Fibroblast of peridontal ligament (primary cell): ENCODE data around the gene NBL1.

Experiments used
- DNase-seq: peaks from one replicate; pipeline ENCODE4 v3.0.0-alpha.2; 2010; ENCODE audit errors: extremely low read depth

NBL1 gene

DNA sequence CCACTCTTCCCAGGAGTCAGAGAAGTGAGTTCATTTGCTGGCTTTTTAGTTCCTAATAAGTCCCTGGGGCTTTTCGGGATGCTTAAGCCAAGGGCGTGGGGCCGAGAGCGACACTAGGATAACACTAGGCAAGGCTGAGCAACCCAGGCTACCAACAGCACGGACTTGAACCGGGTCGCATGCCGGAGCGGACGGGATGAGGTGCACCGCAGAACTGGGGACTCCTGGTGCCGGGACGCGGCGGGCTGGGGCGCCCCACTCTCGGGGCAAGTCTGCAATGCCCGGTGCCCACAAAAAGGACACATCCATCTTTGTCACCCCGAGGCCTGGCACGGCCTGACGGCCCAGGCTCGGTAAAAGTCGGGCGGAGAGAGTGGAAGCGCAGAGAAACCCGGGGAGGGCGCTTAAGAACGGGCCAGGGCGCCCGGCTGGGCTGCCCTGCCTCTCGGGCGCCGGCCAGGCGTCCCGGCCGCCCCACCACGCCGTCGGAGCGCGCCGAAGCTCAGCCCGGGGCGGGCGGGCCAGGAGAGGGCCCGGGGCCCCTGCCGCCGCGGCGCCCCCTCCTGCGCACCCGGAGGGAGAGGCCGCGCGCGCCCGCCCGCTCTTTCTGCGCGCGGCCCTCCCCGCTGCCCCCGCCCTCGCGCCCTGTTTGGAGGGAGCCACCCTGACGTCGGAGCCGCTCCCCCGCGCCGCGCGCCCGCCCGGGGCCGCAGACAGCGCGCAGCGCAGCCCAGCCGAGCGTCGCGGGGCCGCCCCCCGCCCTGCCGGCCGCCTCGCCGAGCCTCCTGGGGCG lies at the start of gene NBL1:
Gene NBL1 (plus strand): TSS at position 710 of the 793 bp plus-strand sequence. CDS start 10,720 bp downstream, outside the sequence.
- peak; percentile 38 for DNase-seq

DNA sequence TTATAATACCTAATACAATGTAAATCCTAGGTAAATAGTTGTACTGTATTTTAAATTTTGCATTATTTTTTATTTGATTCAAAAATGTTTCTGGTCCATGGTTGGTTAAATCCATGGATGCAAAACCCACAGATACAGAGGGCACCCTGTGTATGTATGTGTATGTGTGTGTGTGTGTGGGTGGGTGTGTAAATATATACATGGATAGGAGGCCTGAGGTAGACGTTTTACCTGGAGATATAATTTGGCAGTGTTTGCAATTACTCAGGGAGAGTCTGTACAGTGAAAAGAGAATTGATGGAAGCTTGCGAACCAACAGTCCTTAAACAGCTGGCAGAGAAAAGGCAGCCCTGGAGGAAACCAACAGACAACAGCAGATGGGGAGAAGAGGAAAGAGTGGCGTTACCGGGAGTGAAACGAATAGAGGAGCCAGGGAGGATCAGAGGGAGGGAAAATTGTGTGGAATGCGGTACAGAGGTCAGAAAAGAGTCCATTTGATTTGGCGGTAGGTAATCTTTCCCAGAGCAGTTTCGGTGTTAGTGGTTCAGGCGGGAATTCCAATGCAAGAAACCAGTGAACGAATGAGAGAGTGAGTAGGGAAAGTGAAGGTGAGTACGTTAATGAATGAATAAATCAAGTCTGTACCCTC lies 47.9 kb upstream of the NBL1 start:
- DNase-seq, result no peak

DNA sequence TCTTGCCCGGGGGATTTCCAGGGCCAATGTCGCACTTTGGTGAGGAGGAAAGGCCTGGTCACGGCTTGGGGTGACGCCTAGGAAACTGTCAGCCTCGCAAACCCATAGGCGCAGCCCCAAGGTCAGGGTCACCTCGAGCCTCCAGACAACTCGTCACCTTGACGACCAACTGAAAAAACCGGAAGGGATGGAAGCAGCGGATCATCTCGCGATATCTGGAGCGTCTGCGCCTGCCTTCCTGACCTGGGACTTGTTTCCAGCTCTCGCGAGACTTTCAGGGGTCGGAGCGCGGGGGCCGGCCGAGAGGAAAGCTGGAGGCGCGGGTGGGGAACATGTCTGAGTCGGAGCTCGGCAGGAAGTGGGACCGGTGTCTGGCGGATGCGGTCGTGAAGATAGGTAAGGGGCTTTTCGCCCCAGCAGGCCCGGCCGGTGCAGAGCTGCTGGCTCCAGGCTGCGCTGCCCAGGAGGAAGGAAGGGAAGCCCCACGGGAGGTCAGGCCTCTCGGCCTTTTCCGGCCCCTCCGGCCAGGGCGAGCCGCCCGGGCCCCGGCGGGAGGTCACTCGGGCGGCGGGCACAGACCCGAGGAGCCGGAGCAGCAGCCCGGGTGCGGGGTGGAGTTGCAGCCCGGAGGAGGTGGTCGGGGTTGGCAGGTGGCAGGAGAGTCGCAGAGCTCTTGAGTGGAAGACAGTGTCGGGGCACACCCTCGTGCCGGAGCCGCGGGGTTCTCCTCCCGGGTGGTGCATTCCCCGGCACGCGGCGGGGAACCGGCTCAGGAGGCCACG lies 47.2 kb upstream of the NBL1 start:
- DNase-seq, result peak; percentile 98

DNA sequence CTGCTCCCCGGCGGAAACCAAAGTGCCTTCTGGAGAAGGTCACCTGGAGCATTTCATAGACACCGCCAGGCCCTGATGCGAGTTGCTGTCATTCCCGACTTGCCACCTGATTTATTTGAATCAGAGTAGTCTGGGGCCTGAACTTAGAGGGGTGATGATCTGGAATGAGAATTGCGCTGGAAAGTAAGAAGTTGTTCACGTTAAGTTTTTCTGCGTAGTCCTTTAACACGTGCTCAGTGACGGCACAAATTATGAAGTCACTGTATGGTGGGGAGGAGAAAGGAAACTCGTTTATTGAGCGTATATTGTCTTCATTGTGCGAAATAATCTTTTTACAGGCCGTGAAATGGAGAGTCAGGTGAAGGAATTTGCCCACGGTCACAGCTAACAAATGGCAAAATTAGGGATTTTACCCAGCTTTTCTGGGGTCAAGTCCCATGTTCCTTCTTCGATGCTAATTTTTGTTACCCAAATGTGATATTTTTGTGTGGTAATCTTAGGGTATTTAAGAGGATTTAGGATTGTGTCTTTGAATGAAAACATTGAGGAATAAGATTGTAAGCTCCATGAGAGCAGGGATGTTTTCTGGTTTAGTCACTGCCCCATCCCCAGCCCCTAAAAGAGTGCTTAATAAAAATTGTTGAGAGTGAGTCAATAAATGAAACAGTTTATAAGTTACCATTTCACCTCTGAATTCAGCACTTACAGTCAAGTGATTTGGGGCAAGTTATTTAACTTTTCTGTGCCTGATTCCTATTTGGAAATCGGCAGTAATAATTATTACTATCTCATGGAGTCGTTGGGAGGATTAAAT lies 46.4 kb upstream of the NBL1 start:
- peak; percentile 54 for DNase-seq

DNA sequence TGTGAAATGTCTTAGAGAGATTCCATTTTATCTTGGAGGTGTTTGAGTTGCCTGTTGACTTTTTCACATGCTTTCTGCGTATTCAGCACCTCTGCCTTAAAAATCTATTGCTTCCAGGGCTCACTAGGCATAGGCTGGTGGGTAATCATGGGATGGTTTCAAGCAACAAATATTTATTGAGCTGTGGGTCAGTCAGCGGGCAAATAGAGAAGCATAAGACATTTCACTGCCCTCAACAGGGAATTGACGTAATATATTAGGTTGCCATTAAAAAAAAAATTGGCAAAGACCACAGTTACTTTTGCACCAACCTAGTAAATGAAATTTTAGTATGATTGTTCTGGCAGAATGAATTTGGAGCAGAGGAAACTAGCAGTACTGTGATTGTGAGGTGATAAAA lies 44.3 kb upstream of the NBL1 start:
- no peak for DNase-seq

- DNase-seq, result no peak
These were observed 41.6 kb upstream of the NBL1 start for GRCh38 chr1:19602486-19602885.

- DNase-seq, result peak; percentile 11
These were observed 38.1 kb upstream of the NBL1 start for GRCh38 chr1:19605967-19606366.

- peak; percentile 78 for DNase-seq
These were observed 37.1 kb upstream of the NBL1 start for GRCh38 chr1:19606817-19607642.

DNA sequence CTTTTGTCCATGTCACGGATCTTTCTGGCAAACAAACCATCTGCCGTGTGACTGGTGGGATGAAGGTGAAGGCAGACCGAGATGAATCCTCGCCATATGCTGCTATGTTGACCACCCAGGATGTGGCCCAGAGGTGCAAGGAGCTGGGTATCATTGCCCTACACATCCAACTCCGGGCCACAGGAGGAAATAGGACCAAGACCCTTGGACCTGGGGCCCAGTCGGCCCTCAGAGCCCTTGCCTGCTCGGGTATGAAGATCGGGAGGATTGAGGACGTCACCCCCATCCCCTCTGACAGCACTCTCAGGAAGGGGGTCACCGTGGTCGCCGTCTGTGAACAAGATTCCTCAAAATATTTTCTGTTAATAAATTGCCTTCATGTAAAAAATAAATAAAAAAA lies 35.9 kb upstream of the NBL1 start:
- no peak for DNase-seq

GRCh38 chr1:19610282-19610981 lies 33.7 kb upstream of the NBL1 start:
- peak; percentile 25 for DNase-seq

DNA sequence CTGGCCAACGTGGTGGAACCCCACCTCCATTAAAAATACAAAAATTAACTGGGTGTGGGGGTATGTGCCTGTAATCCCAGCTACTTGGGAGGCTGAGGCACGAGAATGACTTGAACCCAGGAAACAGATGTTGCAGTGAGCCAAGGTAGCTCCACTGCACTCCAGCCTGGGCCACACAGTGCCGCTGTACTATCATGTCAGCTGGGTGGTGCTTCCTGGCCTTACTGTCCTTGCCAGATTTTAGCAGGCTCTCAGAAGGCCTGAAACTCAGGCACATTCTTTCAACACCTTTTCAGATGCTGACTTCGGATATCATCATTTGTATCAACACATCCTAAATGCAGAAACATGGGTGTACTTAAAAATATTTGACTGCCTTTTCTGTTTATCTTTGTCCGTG lies 31.6 kb upstream of the NBL1 start:
- DNase-seq, result no peak

DNA sequence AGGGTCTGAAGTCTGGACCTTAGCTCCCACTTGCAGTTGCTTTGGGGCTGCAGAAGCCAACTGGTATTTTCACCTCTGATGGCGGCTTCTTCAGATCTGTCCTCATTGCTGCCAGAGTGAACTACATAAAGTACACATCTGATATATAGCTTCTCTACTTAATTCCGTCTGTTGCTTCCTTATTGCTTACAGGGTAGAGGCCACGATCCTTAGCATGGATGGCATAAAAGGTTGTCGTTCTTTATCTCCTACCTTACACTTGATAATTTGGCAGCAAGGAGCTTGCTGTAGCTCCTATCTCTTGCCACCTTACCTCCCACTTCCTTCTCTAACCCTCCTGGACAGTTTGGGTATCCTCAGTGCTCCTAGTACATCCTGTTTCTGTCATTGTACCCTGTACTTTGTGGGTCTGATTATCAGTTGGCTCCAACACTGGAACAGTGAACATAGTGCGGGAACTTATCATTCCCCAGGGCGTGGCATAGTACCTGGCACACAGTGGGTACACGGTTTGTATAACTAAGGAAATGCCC lies 30.9 kb upstream of the NBL1 start:
- no peak for DNase-seq

GRCh38 chr1:19615438-19615837 lies 28.7 kb upstream of the NBL1 start:
- DNase-seq, result no peak

DNA sequence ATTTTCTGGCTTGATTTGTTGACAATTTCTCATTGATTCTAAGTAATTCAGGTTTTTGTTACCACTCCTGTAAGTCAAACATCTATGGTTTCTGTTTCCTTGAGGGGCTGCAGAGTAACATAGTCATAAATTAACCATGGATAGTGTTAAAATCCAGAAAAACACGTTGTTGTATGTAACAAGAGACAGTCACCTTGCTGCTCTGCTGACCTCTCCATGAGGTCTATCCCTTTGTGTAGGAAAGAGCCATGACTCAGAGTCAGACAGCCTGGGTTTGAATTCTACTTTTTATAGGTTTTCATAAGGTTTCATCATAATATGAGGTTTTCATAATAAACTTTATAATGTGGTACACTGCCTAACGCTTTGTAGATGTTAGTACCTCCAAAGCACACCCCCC lies 27.6 kb upstream of the NBL1 start:
- peak; percentile 27 for DNase-seq

DNA sequence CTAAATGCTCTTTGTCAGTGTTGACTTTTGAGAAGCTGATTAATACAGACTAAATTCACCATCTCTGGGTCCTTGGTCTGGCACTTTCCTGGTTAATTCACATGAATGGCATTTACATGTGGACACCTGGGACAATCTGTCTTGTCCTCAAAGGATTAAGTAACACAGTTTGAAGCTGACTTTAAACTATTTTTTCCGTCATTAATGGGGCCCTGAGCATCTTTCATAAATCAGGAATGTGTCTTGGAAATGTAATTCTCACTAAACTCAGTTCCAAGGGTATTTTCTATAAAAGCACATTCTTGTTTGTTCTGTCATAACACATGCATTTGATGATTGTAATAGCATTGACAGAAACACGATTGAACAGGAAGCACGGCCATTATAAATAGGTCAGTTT lies 26.7 kb upstream of the NBL1 start:
- no peak for DNase-seq

DNA sequence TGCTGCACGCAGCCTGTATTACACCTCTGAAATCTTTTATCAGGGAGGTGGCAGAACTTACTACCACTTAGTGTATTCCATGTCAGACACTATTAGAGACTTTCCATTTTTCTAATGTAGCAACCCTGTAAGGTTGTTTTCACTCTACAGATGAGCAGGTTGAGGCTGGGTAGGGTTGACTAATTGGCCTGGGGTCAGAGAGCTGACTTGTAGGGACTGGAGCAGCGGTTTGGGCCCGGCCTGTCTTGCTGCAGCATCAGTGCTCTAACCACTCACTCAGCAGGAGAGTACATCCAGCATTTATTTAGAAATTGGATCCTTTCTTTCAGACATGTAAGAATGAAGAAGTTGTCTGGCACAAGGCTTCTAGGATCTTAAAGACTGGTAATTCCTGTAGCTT lies 25.7 kb upstream of the NBL1 start:
- no peak for DNase-seq

DNA sequence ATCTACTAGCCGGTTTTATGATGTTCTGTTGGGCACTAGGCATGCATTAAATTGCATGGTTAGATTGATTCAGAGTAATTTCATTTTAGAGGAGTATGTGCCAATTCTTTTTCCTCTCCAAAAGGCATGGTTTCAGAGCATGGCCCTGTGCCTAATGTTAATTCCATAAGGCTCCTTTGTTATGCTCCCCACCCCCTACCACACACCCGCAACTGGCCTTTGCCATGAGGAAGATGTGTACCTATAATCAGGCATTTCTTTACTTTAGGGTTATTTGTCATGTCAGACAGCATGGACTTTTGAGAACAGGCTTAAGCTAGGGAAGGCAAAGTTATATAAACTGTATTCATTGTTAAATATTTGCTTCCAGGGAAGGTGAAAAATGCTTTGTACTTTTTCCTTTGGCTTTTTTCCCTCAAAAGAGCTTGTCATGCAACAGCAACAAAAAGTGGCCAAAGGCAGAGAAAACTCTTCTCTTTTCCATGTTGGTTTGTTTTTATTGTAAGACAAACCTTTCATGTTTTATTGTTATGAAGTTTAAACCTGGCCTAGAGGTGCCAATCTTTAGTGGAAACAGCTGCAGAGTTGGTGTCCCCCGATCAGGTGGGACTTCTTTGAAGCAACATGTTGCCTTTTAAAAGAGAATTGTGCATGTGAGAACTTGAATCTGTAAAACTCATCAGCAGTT lies 24.3 kb upstream of the NBL1 start:
- no peak for DNase-seq

DNA sequence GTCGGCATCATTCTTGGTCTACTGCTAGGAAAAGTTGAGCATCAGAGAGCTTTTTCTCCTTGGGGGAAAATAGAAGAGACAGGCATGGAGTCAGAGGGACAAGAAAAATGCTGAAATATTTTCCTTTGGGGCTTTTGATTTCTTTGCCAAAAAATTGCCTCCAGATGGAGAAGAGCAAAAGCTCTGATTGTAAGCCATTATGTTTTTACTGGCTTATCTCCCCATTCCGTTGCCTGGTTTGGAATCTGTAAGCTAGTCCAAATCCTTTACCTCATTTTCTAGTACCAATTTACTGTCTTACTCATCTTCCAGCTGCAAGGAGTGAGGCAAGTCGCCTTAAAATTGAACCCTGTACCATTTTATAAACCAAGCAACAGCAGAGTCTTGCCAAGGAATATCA lies 23.3 kb upstream of the NBL1 start:
- DNase-seq, result peak; percentile 87

DNA sequence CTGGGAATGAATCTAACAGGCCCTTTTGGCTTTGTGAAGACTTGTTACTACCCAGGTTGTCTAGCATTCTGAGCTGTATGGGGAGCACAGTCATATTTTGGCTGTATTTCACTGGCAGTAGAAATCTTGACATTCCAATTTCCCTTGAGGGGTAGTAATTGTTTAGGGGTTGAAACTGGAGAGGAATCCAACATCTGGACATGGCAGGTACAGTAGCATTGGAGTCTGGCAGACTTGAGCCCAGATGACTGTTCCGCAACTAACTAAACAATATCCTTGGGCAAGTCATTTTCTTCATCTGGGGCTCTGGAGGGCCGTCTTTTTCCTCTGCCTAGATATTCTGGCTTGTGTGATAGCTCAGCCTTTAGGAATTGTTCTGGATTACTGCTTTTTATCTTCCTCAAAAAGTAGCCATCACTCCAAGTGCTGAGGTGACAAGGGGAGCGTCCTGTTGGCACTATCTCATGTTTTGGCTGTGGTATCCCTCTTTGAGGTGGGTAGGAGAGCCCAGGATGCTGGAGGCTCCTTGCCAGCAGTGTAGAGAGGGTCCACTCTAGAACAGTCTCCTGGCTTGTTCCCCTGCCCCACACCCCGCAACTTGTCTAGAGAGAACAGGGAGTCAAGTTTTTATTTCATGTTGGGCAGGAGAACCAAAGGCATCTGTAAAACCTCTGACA lies 22.7 kb upstream of the NBL1 start:
- DNase-seq, result peak; percentile 84
